SW 1271 (cell line): Measurements from ENCODE around the gene PLEKHN1.

Experiments
- DNase-seq, 2 experiments: peaks; one replicate each; lab custom pipeline; 2025; lab: John Stamatoyannopoulos, UW

Gene PLEKHN1

DNA sequence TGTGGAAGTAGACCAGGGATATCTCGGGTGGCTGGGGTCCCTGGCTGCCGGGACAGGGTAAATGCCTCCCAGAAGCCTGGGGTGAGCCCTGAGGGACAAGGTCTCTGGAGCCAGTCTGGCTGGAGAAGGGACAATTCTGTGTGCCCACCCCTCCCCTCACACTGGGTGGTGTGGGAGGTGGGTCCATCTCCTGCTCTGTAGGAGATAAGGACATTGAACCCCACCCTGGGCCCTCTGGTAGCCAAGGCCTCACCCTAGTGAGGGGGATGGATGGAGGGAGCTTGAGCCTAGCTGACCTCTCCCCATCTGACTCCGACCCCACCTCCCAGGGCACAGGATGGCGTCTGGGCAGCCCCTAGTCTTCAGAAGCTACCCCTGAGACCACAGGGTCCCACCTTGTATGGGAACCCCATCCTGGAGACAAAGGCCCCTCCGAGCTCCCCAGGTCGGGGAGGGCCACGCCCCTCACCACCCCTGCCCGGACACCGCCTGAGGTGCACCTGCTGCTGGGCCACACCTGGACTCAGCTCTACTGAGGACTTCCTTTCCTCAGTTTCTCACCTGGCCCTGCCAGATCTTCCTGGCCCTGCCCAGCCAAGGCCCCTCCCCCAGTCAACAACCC, 58.0 kb downstream of the PLEKHN1 start:
- DNase-seq, result no peak

DNA sequence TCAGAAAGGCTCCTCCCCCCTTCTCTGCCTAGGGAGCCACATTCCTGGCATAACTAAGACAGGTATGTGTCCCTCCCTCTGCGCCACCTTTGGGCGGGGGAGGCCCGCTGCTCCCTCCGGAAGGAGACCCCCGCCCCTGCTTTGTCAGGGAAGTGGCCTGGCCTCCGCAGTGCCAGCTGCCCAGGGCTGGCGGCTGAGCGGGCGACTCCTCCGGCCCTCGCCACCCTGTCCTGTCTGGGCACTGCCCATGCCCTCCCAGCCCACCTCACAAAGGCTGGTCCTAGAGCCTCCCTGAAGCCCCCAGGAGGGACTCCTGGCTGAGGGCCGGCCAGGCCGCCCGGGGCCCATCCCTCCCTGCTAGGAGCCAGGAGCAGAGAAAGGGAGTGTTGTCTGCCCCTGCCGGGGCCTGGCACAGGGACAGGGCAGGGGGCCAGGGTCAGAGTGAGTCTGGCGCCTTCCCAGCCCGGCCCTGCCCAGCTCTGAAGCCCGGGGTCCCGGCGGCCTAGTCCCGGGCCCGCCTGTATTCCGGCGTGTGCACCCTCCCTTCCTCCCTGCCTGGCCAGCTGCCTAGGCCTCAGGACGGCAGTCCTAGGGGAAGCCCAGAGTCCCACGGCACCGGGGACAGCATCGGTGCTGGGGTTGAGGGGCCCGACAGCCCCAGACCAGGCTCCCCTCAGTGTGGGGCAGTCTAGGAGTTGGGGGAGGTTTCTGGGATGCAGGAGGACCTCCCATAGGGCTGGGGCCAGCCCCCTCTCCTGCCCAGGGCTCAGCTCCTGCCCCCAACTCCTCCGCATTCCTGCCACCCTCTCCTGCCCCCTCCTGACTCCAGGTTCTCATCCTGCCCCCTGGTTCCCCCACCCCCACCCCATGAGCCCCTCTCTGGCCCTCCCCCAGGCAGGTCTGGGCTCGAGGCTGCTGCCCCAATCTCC, 58.8 kb downstream of the PLEKHN1 start:
- peak; percentile 21 to 46 for DNase-seq
